ENCODE results near the gene NEUROG2. TPM values are rescaled to one million over a fixed set of nuclear protein-coding genes. Genes with fewer than 3 reads are reported as not detected.

NEUROG2 gene
- total and polyA plus RNA-seq, 10 donors: not detected

DNA sequence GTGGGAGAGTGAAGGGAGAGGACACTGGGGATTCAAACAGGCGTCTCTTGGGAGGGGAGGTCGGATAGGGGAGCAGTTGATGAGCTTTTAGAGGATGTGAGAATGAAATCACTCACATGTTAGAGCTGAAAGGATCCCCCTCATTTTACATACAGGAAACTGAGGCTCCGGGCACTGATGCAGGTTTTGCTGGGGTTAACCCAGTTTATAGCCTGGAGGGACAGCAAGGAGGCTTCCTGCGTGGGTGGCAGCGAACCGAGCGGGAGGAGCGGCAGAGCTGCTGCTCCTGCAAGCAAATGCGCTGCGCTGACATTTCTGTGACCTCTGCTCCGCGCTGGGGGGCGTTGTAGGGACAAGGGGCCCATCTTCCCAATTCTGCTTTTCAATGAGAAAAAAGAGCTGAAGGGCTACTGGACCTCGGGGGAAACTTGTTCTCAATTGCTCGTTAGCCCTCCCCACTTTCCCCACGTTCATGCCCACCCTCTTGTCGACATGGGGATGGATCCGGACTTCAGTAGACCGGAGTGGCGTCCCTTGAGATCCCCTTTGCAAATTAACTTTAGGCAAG, 1.2 kb upstream of the NEUROG2 start:
- peaks cover 16 to 68% (median 55%) of the 10 kb centered on the region in 6 donors for H3K4me1 ChIP-seq
- intact Hi-C loops (cut with DNase I; ENCODE audit: low total_unique reads): no loop called here
- TF ChIP-seq POLR2AphosphoS5 (IDR thresholded peaks at IDR 0.05) (no peak), POLR2A (IDR thresholded peaks at IDR 0.05) (no peak)
- TF ChIP-seq, protein P1, sequence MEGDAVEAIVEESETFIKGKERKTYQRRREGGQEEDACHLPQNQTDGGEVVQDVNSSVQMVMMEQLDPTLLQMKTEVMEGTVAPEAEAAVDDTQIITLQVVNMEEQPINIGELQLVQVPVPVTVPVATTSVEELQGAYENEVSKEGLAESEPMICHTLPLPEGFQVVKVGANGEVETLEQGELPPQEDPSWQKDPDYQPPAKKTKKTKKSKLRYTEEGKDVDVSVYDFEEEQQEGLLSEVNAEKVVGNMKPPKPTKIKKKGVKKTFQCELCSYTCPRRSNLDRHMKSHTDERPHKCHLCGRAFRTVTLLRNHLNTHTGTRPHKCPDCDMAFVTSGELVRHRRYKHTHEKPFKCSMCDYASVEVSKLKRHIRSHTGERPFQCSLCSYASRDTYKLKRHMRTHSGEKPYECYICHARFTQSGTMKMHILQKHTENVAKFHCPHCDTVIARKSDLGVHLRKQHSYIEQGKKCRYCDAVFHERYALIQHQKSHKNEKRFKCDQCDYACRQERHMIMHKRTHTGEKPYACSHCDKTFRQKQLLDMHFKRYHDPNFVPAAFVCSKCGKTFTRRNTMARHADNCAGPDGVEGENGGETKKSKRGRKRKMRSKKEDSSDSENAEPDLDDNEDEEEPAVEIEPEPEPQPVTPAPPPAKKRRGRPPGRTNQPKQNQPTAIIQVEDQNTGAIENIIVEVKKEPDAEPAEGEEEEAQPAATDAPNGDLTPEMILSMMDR (IDR thresholded peaks at IDR 0.05 in 8 of 11, conservative IDR thresholded peaks at IDR 0.05 in 3 of 11): no peak
- peaks cover 0 to 10% (median 0%) of the 10 kb centered on the region in 8 donors for H3K9me3 ChIP-seq
- 2 to 7% (median 4%) methylated on average over 20 of the region's 20 CpGs for WGBS, 5 donors
- peak overlapping the region in 7 of 8 donors; percentile 45 to 75 (median 60) for H3K4me3 ChIP-seq
- H3K27me3 ChIP-seq (replicated peaks in 1 of 7): peaks cover 19 to 100% (median 100%) of the 10 kb centered on the region in 7 donors
- no peaks in the 10 kb centered on the region for H3K36me3 ChIP-seq
- H3K27ac ChIP-seq: no peak overlapping the region
- no peak for DNase-seq

DNA sequence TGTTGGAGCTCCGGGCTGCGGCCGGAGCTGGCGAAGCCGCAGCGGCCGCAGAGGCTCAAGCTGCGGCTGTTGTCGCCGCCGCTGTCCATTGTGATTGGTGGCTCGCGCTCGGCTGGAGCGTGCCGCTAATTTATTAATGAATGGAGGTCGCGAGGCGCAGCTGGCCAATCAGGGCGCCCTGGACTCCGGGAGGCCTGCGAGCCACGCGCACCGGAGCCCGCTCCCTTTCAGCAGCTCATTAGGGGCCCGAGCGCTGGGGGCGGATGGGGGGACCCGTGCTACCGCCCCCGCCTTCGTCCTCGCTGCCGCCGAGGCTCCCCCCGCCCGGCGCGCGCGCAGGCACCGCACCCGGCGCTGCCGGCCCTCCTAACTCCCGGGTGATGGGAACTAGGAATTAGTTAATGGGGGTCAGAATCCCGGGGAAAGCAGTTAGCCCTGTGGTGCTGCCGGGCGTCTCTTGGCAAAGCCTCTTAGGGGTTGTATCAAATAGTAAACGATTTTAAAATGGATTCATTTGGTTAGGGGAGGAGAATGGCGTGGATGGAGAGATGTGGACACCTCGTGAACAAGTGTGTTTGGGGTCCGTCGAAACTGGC, 589 bp upstream of the NEUROG2 start:
- H3K27me3 ChIP-seq (replicated peaks in 1 of 7): peaks cover 15 to 100% (median 100%) of the 10 kb centered on the region in 7 donors
- peaks cover 16 to 65% (median 55%) of the 10 kb centered on the region in 6 donors for H3K4me1 ChIP-seq
- peak overlapping the region in 7 of 8 donors; percentile 45 to 75 (median 60) for H3K4me3 ChIP-seq
- no peaks in the 10 kb centered on the region for H3K36me3 ChIP-seq
- no peak overlapping the region for H3K27ac ChIP-seq
- H3K9me3 ChIP-seq: peaks cover 0 to 11% (median 0%) of the 10 kb centered on the region in 8 donors
- no peak for DNase-seq
- 1 to 3% (median 2%) methylated on average over 51 to 55 of the region's 55 CpGs for WGBS, 5 donors
- TF ChIP-seq, protein P1 (IDR thresholded peaks at IDR 0.05 in 8 of 11, conservative IDR thresholded peaks at IDR 0.05 in 3 of 11): no peak
- TF ChIP-seq POLR2A (IDR thresholded peaks at IDR 0.05): no peak
- no peak for TF ChIP-seq POLR2AphosphoS5 (IDR thresholded peaks at IDR 0.05)
- intact Hi-C loops (cut with DNase I; ENCODE audit: low total_unique reads): no loop called here

DNA sequence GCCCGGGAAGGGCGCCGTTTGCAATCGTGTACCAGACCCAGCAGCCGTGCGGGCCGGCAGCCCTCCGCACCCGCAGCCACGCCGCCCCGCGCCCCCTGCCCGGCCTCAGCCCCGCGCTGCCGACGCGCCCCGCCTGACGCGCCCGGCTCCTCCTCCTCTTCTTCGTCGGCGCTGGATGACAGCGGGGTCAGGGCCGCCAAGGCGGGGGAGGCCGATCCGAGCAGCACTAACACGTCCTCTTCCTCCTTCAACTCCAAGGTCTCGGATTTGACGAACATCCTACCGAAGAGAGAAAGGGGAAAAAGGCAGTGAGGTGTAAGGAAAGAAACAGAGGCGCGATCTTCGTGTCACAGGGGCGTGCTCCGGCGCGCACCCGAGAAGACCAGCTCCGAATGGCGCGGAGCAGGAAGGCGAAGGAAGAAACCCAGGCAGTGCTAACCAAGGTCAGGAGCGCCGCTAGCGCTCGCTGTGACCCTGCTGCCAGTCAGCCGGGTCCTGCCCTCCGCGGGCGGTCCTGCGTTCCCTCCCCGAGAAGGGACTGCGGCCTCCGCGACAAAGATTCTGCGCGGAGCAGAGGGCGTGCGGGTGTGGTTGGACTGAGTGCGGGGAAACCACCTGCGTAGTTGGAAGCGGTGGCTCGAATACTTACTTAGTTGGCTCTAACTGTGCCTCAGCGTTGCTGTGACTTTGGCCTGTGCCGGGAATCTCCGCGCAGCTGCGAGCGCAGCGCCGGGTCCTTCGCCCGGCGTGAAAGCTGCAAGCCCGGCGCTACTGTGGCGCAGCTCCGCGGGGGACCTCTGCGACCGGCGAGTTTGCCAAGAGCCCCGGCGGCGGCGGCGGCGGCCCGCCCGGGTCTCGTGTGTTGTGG, 548 bp downstream of the NEUROG2 start:
- Histone ChIP-seq H3K4me3 (peak overlapping the region; percentile 45 to 75 (median 57)), H3K9me3 (peaks cover 0 to 11% (median 0%) of the 10 kb centered on the region in 8 donors), H3K4me1 (peaks cover 21 to 65% (median 57%) of the 10 kb centered on the region in 6 donors), H3K27me3 (replicated peaks in 1 of 7) (peaks cover 14 to 100% (median 100%) of the 10 kb centered on the region in 7 donors), H3K36me3 (no peaks in the 10 kb centered on the region), H3K27ac (no peak overlapping the region)
- TF ChIP-seq, protein P1 (IDR thresholded peaks at IDR 0.05 in 8 of 11, conservative IDR thresholded peaks at IDR 0.05 in 3 of 11): no peak
- TF ChIP-seq POLR2AphosphoS5 (IDR thresholded peaks at IDR 0.05): peak in 1 of 3 donors; percentile 39
- intact Hi-C loops (cut with DNase I; ENCODE audit: low total_unique reads): no loop called here
- WGBS, 5 donors: 0 to 1% (median 1%) methylated on average over 51 to 96 of the region's 96 CpGs
- no peak for DNase-seq
